ENCODE results near the gene ORC2. TPM values are rescaled to one million over a fixed set of nuclear protein-coding genes. Genes with fewer than 3 reads are reported as not detected.

The ORC2 gene
- total and polyA plus RNA-seq, 7 donors, result 3.3 to 17.7 (median 7.1) TPM

GRCh38 chr2:200945395-200945729, 18.1 kb downstream of the ORC2 start:
- Histone ChIP-seq H3K36me3 (ENCODE audit: insufficient read depth in 1 of 2, low read depth in 1 of 2) (peaks cover 8 to 99% of the 10 kb centered on the region in 2 donors), H3K27ac (no peak overlapping the region), H3K4me3 (no peak overlapping the region), H3K27me3 (ENCODE audit: insufficient read depth in 3 of 3, low read length in 2 of 3) (no peaks in the 10 kb centered on the region), H3K4me1 (no peaks in the 10 kb centered on the region), H3K9me3 (no peaks in the 10 kb centered on the region)
- TF ChIP-seq CTCF (IDR thresholded peaks at IDR 0.05), result no peak
- WGBS, 3 donors, result 93 to 96% (median 96%) methylated on average over 4 of the region's 4 CpGs
- no peak for DNase-seq
- intact Hi-C loops (cut with DNase I), result no loop called here
- no peak for ATAC-seq

- Histone ChIP-seq H3K27me3 (ENCODE audit: insufficient read depth in 3 of 3, low read length in 2 of 3) (no peaks in the 10 kb centered on the region), H3K36me3 (ENCODE audit: insufficient read depth in 1 of 2, low read depth in 1 of 2) (peaks cover 12 to 99% of the 10 kb centered on the region in 2 donors), H3K4me3 (no peak overlapping the region), H3K9me3 (no peaks in the 10 kb centered on the region), H3K27ac (no peak overlapping the region), H3K4me1 (no peaks in the 10 kb centered on the region)
- no peak for TF ChIP-seq CTCF (IDR thresholded peaks at IDR 0.05)
- intact Hi-C loops (cut with DNase I), result loop anchor here in 1 of 2 donors (5.0 kb wide), 1 partner anchor 43 kb away; no protein-coding TSS in a partner anchor
- 94 to 97% (median 96%) methylated on average over 12 of the region's 12 CpGs for WGBS, 3 donors
- no peak for DNase-seq
- ATAC-seq, result no peak
Observed at GRCh38 chr2:200944467-200945394, 18.7 kb downstream of the ORC2 start.

- DNase-seq (no peak), ATAC-seq (no peak)
- no peak for TF ChIP-seq CTCF (IDR thresholded peaks at IDR 0.05)
- intact Hi-C loops (cut with DNase I), result loop anchor here in 1 of 2 donors (5.0 kb wide), 1 partner anchor 44 kb away; no protein-coding TSS in a partner anchor
- no peaks in the 10 kb centered on the region for H3K4me1 ChIP-seq
- 78 to 90% (median 88%) methylated on average over 1 of the region's 1 CpG for WGBS, 3 donors
- no peaks in the 10 kb centered on the region for H3K27me3 ChIP-seq (ENCODE audit: insufficient read depth in 3 of 3, low read length in 2 of 3)
- H3K9me3 ChIP-seq, result no peaks in the 10 kb centered on the region
- no peak overlapping the region for H3K27ac ChIP-seq
- H3K36me3 ChIP-seq (ENCODE audit: insufficient read depth in 1 of 2, low read depth in 1 of 2), result peaks cover 12 to 99% of the 10 kb centered on the region in 2 donors
- H3K4me3 ChIP-seq, result no peak overlapping the region
Observed at GRCh38 chr2:200943527-200944105, 19.8 kb downstream of the ORC2 start.

- 90 to 96% (median 90%) methylated on average over 1 of the region's 1 CpG for WGBS, 3 donors
- H3K4me1 ChIP-seq, result no peaks in the 10 kb centered on the region
- H3K36me3 ChIP-seq (ENCODE audit: insufficient read depth in 1 of 2, low read depth in 1 of 2), result peaks cover 15 to 100% of the 10 kb centered on the region in 2 donors
- H3K27ac ChIP-seq, result no peak overlapping the region
- no peak overlapping the region for H3K4me3 ChIP-seq
- H3K9me3 ChIP-seq, result no peaks in the 10 kb centered on the region
- ATAC-seq (no peak), DNase-seq (no peak)
- H3K27me3 ChIP-seq (ENCODE audit: insufficient read depth in 3 of 3, low read length in 2 of 3), result no peaks in the 10 kb centered on the region
- no peak for TF ChIP-seq CTCF (IDR thresholded peaks at IDR 0.05)
- intact Hi-C loops (cut with DNase I), result loop anchor here in 1 of 2 donors (5.0 kb wide), 1 partner anchor 47 kb away; no protein-coding TSS in a partner anchor
Observed at GRCh38 chr2:200939832-200940231, 23.6 kb downstream of the ORC2 start.
